COLO668 (cell line): Measurements from ENCODE around the gene ACOX2.

Experiments
- DNase-seq: peaks from one replicate; lab custom pipeline; 2025; ENCODE audit not compliant: unreplicated experiment; lab: John Stamatoyannopoulos, UW

The ACOX2 gene

DNA sequence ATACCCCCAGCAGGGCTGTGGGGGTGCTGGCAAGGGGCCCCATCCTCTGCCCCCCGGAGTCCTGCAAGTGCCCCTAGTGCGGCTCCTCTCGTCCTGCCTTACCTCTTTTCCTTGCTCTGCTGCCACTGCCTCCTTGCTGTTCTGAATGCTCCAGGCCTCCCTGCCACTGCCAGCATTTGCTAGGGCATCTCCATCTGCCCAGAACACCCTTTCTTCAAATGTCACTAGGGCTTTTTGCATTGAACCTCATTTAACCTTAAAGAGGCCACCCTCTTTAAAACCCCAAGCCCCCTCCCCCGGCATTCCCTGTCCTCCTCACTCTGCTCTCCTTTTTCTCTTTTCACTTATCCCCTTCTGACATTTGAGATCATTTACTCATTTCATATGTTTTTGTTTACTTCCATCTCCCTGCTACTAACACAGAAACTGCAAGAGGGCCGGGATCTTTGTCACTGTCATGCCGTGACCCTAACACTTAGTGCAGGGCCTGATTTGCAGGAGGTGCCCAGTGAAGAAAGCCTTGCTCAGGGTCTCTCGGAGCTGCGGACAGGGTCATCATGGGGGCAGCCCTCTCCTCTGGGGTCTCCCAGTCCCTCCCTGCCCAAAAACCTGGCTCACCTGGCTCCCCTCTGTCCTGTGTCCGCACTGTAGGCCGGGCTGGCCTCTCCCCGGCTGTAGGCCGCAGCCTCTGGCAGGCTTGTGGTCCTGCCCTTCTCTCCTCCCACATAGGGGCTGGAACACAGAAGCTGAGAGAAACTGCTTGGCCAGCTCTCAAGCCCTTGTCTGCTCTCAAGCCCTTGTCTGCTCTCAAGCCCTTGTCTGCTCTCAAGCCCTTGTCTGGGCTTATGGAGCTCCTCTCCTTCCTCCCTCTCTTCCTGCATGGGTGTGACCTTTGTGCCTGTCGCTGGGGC lies at the start of gene ACOX2:
Gene ACOX2, minus strand, starts transcription at position 690 of the 911 bp plus-strand sequence. CDS start 2,084 bp downstream, outside the sequence.
- no peak for DNase-seq

- DNase-seq = peak; percentile 26
Observed at GRCh38 chr3:58585994-58586393, 49.0 kb upstream of the ACOX2 start.

DNA sequence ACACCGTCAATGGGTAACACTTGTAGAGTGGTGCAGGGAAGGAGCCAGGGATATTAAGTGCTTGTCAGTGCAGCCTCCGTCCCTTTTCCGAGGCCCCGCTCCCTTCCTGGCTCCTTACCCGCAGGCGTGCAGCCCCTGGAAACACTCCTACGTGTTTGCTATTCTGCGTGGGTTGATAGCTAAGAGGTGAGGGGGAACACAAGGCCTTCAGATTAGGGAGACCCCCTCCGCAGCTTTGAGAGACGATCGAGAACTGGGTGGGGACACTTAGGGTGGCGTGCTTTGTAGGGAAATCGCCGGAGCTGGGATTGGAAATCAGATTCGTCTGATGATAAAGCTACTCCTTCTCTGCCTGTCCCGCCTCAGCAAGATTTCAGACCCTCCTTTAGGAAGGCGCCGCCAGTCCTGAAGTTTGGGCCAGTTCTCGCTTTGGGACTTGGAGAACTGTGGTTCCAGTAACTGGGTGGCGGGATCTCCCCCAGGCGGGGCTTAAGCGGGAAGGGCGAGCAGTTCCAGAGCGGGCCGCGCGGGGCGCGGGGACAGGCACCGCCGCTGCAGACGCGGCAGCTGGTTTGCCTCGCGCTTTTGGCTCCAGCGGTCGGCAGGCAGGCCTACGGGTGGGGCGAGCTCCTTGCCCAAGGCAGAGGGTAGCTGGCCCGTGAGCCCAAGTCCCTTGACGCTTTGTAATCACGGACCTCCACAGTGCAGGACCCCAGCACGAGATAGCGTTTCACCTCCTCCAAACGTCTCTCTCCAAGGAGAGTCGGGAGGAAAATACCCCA lies 48.2 kb upstream of the ACOX2 start:
- peak; percentile 86 for DNase-seq

GRCh38 chr3:58584690-58585004 lies 47.7 kb upstream of the ACOX2 start:
- no peak for DNase-seq

DNA sequence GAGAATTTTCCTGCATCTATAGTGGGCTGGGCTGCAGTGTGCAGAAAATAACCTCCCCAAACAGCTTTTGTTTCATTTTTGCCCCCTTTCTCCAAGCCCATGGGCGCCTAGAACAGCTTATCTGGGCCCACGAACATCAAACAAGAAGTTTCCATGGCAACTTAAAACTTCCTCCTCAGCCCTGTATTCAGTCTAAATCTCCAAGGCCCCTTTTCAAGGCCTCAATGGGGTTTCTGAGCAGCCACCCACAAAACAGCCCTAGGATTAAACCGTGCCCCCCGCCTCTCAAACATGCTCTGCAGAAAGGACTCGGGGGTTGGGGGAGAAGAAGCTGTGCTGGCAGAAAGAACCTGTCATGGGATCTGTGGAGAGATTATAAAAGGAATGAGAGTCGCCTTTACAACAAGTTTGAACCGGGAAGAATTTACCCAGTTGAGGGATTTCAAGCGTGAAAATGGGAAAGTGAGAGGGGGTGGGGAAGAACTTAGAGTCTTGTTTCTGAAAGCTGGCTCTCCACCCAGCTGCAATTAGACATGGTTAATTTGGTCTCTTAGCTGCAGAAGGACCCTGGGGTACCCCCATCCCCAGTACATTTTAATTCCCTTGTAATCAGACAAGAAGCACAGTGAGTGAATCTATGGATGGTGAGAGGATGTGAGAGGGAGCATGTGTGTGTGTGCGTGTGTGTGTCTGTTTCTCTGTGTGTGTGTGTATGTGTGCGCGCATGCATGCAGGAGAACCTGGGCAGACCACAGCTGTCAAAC lies 44.5 kb upstream of the ACOX2 start:
- DNase-seq = peak; percentile 10

DNA sequence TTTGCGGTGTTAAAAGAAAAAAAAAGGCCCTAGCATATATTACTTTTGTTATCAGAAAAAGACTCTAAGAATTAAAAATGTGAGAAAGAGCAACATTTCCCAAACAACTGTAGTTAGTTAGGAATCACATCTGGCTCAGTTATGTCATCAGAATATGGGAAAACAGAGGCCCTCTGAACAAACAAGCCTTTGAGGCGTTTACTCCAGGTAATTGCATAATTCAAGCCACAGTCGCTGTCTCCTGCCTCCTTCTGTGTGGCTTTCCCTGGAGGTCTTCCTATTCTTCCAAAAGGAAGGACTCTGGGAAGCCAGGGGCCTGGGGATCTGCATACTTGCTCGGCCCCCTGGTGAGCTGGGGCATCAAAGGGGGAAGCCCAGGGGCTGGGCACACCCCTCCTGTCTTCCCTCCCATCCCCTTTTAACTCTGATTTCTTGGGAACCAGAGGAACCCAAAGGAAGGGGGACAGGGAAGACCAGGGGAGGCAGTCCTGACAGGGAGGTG lies 43.9 kb upstream of the ACOX2 start:
- DNase-seq = no peak

DNA sequence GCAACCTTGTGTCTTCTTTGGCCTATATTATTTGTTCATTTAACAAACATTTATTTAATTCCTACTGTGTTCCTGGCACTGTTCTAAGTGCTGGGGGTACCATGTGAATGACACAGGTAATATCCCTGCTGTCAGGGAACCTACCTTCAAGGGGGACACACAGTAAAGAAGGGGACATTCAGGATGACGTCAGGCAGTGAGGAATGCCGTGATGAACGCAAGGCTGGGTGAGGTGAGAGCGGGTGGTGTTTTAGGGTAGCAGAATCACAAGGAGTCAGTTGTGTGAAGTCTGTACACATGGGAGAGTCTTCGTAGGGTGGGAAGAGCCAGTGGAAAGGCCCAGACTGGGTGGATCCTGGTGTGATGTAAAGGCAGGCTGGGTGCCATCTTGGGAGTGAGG lies 41.9 kb upstream of the ACOX2 start:
- no peak for DNase-seq

- no peak for DNase-seq
Observed at GRCh38 chr3:58577269-58577821, 40.4 kb upstream of the ACOX2 start, which contains the start of gene FAM107A. Gene FAM107A (minus strand): TSS chr3:58577391. CDS start chr3:58569860, 7,531 bp downstream.

GRCh38 chr3:58576716-58577115 lies 39.7 kb upstream of the ACOX2 start:
- no peak for DNase-seq

DNA sequence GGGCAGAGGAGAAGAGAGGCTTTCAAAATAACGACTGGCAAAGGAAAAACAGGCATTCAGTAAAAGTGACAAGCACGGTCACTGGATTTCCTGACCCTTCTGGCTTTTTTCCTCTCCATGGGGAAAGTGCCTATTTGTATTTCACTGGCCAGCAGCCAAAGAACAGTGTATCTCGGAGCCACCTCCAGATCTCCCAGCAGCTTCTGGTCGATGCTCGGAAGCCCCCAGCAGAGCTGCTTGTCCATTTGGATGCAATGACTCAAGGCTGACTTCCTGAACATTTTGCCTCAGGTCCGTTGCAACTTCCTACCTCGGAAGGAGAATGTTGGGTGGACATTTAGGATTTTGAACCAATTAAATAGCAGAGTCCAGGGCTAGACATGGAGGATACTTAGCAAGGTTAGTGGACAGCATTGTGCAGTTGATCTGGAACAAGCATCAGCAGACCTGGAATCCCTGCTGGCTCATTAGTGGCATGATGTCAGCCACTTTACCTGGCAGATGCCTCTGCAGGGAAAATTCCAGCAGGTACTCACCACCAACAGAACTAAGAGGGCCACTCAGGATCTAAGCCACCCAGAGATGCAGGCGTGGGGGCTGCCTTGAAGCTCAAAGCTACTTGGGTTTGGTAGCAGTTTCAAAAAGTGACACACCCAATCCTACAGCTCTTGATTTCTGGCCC lies 39.1 kb upstream of the ACOX2 start:
- no peak for DNase-seq

GRCh38 chr3:58574682-58575081 lies 37.7 kb upstream of the ACOX2 start:
- DNase-seq = no peak

GRCh38 chr3:58574106-58574505 lies 37.1 kb upstream of the ACOX2 start:
- DNase-seq = no peak

- no peak for DNase-seq
Observed at GRCh38 chr3:58573640-58574039, 36.6 kb upstream of the ACOX2 start.

DNA sequence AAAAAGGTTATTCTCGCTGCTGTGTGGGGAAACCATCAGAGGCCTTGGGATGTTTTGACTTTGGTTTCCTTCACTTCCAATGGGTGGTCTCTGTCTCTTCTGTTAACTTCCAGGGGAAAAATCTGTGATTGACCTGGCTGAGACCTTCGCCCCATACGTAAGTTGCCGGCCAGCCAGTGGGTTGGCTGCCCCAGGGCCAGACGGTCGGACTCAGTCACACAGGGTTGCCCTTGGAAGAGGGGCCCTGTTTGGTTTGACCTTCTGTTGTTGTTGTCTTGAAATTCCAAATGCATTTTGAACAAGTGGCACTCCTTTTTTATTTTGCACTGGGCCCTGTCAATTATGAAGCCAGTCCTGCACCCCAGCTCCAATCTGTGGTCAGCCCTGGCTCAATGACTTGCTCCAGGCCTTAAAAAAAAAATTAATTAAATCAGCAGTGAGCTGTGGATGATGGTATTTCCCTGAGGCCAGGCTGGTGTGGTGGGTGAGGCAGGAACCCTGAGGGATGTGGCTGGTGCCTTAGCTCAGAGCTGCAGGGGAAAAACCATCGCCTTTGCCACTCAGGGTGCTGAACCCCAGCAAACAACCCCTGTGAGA lies 35.7 kb upstream of the ACOX2 start:
- DNase-seq = no peak

DNA sequence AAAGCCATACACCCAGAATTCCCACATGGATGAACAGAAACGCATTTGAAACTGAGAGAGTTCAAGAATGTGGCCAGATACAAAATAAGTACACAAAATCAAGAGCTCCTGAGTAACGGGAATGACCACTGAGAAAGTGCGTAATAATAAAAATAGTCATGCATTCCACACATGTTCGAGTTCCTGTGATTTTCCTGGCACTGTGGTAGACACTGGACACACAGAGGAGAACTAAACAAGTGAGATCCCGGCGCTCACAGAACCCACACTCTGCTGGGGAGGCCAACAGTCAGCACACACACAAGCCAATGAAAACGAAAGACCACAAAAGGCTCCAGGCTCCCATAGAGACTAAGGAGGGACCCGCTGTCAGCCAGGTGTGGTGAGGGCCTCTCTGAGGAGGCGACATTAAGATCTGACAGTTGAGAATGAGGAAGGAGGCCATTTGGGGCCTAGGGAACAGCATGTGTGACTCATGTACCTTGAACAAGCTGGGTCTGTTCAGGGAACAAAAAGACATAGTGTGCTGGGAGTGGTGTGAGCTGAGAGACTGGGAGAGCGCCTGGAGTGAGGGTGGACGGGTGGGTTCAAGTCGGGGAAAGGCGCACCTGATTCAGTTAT lies 35.1 kb upstream of the ACOX2 start:
- no peak for DNase-seq

DNA sequence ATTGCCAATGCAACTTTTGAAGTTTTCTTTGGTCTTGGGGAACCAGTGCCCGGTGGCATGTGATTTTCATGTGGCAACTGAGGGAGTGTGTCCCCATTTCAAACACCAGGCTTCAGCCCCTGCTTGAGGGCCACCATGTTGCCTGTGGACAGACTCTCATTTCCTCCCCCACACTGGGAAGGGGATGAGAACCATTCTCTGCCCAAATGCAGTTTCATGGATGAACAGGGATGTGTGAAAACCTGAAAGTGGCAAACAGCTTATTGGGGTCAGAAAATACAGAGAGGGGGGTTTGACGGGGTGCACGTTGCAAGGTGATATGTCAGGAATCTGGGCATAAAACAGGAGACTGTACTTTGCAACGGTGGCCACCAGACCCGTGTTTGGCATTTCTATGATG lies 33.9 kb upstream of the ACOX2 start:
- DNase-seq = no peak

DNA sequence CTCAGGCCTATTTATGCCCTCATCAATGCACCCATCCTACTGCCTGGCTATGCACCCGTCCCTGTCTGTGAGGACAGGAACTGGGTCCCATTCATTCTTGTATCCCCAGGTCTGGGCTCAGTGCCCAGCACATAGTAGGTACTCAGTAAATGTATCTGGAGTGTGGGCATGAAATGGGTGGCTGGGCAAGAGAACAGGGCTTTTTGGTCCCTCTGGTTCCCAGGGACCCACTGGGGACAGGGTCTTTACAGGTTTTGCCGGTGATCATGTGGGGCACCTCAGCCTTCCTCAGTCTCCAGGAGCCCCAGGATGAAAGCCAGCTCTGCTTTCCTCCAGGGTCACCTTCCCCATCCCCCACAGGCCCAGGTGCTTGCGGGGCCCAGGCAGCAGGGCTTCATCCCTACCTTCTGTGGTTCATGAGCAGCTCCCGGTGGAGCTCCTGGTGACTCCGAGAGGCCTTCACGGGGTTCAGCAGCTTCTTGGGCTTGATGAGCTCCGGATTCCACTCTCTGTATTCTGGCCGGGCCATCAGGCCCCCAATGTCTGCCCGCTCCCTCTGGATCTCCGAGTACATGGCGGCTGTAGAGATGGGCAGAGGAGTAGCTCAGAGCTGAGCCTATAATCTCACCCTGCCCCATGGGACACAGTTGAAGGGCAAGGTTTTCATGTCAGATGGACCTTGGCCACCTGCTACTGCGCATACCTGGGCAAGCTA lies 32.5 kb upstream of the ACOX2 start:
- DNase-seq = no peak

DNA sequence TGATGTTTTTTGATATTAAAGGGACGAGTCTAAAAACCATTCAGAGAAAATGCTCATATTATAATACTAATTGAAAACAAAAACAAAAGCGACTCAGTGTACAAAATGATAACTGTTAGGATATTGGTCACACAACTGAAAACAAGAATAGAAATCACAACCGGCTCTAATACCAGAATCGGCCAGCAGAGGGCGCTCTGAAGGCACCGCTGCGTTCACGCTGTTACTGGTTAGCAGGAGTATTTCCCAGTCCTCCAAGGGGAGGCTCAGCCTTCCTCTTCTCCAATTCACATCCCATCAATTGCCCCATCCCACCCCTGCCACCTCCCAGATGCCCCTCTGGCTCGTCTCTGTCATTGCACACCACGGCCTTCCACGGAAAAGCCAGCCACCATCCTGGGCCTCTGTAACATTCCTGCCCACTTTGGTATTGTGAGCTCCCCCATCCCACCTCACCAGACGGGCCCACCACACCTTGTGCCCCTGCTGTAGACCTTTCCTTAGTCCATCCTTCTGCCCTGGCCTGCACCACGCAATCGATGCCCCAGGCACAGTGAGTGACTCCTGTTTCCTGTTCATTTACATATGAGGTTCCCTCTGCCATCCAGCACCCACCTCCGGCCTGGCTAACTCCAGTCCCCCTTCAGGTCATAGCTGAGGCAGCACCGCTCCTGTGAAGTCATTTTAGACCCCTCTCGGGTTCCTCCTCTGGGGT lies 31.7 kb upstream of the ACOX2 start:
- peak; percentile 55 for DNase-seq

GRCh38 chr3:58567251-58567515 lies 30.2 kb upstream of the ACOX2 start:
- no peak for DNase-seq
